Measurements from ENCODE around the gene C1orf94.

Gene C1orf94, protein sequence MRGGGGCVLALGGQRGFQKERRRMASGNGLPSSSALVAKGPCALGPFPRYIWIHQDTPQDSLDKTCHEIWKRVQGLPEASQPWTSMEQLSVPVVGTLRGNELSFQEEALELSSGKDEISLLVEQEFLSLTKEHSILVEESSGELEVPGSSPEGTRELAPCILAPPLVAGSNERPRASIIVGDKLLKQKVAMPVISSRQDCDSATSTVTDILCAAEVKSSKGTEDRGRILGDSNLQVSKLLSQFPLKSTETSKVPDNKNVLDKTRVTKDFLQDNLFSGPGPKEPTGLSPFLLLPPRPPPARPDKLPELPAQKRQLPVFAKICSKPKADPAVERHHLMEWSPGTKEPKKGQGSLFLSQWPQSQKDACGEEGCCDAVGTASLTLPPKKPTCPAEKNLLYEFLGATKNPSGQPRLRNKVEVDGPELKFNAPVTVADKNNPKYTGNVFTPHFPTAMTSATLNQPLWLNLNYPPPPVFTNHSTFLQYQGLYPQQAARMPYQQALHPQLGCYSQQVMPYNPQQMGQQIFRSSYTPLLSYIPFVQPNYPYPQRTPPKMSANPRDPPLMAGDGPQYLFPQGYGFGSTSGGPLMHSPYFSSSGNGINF

DNA sequence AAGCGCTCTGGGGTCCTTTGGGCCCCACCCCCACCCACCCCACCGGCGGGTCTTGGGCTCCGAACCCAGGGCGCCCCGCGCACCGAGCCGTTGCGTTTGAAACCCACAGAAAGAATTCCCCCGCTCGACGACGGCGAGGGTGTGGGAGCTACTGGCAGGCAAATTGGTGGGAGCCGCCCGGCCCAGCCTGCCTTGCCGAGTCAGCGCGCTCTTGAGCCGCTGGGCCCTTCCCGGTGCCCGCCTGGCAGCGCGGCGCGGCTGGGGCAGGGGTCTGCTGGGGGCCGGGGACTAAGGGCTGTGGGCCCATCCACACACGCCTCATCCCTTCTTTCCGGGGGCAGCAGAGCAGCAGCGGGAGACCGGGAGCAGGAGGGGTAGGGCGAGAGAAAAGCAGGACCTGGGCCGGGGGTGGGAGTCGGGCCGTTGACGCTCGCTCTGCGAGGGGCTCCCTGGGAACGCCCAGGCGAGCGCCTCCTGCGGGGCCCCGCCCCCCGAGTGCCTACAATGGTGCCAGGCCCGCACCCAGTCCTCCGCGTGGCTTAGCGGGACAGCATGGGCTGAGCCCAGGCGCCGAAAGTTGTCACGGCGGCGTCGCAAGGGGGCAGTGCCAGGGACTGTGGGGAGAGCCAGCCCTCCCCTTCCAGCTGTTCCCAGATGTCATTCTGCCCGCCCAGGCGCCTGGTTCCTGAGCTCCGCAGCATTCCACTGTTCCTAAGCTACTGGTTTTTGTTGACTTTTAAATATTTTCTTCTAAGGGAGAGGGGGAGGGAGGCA lies at the start of gene C1orf94:
Gene C1orf94, plus strand, starts transcription at position 78 of the 774 bp plus-strand sequence. CDS start 883 bp downstream, outside the sequence.
- no peak for DNase-seq (ENCODE audit: low read depth)

DNA sequence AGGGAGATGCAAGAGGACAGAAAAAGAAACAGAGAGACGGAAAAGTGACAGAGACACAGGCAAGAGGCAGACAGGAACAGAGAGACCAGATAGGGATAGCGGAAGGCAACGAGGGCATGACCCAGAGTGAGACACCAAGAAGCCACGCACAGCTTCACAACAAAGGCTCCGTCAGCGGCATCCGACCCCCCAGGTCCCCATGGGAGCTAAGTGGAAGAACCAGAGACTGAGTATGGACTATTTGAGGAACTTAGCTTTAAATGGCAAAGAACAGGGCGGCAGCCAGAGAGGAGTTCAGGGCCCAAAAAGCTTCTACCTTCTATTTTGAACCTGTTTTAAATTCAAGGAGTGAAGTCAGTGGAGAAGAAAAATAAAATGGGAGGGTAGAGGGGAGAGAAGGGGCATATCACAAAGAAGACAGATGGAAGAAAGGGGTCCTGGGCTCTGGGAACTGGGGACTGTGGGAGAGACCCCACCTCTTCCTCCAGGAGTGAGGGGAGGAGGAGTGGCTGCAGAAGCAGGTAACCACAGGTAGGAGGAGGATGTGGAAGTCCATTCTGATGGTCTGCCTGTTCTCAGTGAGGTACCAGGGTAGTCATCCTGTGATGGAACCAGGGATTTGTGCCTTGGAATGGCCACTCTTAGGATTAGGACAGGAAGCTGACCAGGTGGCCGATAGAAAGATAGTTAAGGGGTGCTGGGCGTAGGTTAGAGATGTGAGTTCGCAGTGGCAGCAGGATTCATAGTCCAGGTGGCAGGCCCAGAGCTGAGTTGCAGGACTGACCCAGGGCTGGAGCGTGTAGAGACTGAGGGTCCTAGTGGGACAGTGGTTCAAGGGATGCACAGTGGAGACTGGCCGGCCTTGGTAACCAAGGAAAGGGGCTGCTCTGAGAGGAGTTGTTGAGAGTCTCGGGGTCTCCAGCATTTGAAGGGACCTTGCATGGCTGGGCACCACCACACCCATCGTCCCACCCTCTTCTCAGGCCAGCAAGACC lies 49.4 kb upstream of the C1orf94 start:
- DNase-seq (ENCODE audit: low read depth) = no peak

DNA sequence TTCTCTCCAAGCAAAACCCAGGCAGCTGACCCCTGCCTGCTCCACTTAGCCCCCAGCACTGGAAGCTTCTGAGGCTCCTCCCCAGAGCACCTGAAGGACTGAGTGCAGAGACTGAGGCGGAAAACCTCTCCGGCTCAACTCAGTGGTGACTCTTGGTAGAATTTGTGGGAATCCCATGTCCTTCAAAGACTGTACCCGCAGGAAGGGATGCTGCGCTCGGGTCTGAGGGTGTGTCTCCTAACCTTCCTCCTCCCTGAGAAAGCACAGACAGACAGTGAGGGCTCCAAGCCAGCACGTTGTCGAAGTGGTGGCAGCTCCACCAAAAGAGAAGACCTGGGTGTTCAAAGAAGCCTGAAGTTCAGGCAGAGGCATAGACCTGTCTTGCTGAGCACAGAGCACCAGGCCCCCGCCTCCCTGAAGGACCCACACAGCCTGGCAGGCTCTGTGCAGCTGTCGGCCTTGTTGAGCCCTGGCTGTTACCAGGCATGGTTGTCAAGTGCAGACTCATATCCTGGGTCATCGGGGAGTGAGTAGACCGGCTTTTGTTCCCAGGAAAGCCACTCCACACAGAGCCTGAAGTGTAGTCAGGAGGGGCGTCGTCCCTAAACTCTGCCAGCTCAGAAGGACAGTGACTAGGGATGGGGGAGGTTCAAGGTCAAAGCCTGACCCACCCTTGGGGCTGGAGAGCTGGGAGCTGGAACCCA lies 48.4 kb upstream of the C1orf94 start:
- no peak for DNase-seq (ENCODE audit: low read depth)

DNA sequence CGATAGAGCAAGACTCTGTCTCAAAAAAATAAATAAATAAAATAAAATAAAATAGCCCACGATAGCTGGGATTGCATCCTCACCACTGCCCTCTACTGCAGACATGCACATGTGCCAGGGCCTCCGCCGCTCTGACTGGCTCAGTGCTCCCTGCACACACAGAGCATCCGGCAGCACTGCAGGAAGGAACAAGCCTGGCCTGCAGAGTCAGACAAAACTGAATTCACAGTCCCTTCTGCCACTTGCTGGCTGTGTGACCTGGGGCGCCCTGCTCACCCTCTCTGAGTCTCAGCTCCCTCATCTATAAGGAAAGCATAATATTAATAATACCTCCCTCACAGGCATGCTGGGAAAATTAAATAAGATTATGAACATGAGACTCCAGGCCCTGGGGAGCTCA lies 47.1 kb upstream of the C1orf94 start:
- DNase-seq (ENCODE audit: low read depth) = no peak

DNA sequence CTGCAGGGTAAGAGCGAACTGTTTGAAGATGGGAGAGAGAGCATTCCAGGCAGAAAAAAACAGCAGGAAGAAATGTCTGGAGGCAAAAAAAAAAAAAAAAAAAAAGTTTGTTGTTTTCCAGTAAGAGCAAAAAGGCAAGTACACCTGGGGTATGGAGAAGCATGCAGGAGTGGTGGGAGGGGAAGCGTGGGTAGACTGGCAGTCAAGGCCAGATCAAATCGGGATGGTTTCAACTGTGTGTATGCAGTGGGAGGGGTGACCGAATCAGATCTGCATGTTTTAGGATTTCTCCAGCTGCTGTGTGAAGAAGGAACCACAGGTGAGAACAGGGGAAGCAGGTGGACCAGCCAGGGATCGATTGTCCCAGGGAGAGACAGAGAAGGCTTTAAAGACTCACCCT lies 46.4 kb upstream of the C1orf94 start:
- DNase-seq (ENCODE audit: low read depth) = no peak

DNA sequence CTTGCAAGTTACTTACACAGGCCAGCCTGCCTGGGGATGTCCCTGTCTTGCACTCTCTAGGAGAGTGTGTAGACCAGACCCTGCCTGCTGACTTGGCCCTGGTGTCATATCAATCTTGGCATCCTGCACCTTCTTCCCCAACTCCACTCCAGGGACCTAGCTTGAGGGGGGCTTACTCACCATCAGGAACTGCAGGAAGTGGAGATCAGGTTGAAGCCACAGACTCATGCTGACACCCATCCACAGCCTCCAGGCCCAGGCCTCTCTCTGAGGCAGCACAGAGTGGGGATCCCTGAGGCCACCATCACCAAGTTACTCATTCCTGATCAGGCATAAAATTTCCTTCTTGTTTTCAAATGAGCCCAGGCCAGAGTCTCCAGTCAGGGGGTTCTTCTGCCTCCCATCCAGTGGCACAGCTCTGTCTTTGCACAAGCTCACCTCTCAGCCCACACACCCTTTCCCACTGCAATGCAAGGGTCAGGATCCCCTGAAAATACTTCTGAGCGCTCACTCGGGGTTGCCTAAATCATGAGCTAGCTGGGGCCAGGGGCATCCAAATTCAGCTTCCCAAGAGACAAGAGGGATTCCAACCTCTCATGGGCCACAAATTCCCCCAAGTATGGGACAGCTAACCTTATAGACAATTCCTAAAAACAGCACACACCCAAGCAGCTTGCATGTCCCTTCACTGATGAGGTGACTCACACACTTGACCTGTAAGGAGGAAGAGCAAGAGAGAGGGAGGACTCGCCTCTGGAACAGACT lies 45.1 kb upstream of the C1orf94 start:
- no peak for DNase-seq (ENCODE audit: low read depth)

DNA sequence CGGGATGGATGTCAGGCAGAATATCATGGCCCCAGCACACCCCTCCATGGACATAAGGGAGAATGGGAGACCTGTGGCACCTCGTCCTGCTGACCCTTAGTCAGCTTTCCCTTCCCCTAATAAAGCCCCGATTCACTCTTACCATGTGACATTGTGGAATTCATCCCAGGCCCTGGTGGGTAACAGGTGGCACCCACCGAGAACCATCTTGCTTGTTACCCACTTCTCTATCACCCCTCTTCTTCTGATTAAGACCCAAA lies 44.6 kb upstream of the C1orf94 start:
- DNase-seq (ENCODE audit: low read depth) = no peak

DNA sequence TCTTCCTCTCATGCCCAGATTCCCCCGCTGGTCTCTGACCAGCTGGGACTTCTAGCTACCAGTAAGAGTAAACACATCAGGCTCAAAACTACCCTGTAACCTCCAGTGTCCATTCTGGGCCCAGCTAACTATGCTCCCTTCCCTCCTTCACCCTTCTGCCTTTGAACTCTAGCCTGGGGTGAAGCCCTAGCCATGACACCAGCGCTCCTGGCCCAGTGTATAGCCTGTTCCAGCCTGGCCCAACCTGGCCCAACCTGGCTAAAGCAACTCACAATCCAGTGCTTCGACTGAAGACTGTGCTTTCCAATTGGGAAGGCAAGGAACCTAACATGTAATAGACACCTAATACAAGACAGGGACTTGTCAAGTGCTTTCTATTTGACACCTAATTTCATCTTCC lies 39.3 kb upstream of the C1orf94 start:
- no peak for DNase-seq (ENCODE audit: low read depth)

DNA sequence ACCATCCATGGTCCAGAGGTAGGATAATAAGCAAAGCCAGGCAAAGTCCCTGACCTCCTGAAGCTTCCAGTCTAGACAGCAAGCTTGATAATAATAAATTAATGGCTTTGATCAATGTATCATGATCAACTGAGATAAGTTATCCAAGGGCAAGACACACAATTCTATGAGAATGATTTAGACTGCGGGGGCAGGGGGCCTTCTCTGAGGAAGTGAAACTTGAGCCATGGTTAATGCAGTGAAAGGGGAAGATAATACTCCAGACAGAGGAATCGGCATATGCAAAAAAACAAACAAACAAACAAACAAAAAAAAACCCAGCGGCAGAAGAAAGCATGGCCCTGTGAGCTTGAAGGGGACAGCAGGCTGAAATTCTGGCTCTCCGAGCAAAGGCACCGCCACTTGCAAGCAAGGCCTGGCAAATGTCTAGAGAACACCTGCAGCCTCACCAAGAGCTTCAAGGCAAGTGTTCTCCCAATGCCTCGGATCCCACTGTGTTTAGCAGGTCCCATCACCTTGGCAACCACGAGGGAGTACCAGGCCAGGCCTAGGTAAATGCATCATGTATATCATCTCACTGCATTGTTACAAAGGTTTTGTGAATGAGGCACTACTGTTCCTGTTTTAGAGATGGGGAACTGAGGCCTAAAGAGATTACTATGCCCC lies 36.6 kb upstream of the C1orf94 start:
- no peak for DNase-seq (ENCODE audit: low read depth)

DNA sequence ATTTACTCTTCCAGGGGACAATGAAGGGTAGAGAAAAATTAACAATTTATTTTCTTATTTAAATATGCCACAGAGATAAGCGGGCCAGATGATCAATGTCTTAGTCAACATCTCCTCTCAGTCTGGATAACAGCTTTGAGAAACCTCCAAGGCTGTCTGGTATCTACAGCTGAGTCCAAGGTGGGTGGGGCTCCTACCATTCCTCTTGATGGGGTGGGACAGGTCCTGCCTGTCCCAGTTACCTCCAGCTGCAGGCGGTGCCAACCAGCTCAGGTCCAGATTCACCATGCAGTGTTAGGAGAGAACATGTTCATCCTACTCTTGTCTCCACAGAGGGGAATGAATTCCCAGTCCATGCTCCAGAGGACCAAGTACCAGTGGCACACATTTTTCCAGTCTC lies 32.7 kb upstream of the C1orf94 start:
- DNase-seq (ENCODE audit: low read depth) = no peak

DNA sequence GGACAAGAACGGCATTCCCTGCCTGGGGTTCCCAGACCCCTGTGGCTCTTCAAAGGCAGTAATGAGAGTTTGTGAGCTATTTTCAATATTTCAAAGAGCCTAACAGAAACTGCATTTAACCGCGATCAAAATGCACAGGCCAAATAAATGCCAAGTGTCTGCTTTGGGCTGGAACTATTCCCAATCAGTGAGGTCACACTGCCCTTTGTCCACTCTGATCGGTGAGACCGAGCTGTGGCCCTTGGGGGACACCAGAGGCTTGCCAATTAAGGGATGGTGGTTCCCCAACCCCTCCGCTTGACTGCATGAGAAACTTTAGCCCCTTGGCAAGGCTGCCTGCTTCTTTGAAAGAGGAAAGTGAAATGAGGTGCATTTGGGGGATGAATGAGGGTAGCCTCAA lies 31.9 kb upstream of the C1orf94 start:
- no peak for DNase-seq (ENCODE audit: low read depth)

DNA sequence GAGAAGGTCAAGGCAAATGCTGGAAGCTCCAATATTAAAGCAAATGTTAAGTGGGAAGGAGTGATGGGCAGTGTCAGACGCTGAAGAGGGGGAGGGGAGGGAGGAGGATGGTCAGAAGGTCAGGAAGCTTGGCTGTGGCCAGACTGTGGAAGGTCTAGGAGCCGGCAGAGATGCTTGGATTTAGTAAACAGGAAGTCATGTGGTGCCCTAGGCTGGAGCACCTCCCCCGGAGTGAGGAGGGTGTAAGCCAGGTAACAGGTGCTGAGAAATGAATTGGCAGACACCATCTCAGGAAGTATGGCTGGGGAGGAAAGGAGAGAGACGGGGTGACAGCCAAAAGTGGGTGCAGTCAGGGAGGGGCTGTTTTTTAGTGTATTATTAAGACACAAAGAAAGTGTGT lies 29.4 kb upstream of the C1orf94 start:
- no peak for DNase-seq (ENCODE audit: low read depth)

DNA sequence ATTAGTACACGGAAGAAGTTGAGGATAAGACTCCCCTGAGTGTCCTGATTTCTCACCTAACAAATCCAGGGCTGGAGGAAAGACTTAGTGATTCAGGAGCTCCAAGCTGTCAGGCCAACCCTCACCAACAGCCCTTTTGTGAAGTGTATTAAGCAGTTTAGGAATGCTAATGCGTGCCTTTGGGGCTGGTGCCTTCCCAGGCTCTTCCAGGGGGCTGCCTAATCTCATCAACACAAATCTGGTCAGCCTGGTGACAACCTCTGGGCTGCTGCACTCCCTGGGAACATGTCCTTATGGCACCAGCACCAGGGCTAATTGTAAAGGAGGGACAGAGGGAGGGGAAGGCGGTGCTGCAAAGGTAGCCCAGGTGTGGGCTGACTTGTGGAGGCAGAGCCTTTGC lies 27.2 kb upstream of the C1orf94 start:
- no peak for DNase-seq (ENCODE audit: low read depth)

DNA sequence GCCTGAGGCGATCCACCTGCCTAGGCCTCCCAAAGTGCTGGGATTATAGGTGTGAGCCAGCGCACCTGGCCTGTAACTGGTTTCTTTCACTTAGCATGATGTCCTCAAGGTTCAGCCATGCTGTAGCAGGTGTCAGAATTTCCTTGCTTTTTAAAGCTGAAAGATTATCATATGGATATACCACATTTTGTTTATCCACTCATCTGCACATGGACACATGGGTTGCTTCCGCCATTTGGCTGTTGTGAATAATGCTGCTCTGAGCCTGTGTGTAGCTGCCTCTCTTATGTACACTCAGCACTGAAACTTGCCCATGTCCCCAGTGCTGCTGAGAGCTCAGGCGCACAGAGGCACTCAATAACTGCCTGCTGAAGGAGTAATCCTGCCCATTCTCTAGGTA lies 23.5 kb upstream of the C1orf94 start:
- DNase-seq (ENCODE audit: low read depth) = no peak

DNA sequence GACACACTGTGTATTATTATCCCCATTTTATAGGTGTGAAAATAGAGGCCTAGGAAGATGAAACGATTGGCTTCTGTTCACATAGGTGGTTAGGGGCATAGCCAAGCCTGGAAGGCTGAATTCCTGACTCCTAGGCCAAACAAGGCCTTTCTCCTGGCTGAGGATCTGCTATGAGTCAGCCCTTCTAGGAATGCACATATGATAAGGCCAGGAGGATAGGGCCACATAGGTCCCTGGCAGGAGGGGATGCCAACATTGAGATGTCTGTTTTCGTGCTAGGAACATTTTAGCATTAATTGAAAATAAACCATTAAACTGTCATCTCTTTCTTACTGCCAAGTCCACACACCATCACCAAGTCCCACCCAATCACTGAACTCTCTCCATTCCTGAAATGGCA lies 20.8 kb upstream of the C1orf94 start:
- no peak for DNase-seq (ENCODE audit: low read depth)

DNA sequence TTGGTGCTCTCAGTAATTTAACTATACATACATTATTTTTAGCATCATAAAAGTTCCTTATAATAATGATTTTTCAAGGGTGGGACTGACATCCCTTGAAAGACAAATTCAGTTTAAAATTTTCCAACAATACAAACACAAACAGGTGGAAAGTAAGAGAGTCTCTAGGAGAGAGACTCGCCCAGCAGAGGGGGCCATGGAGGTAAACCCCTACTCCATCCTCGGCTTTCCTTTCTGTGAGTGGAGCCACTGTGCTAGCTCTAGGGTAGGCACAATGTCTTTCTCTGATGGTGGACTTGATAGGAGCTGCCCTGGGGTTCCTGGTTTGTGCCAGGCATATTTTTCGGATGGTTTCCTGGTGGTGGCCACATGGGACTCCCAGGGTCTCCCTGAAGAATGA lies 20.0 kb upstream of the C1orf94 start:
- DNase-seq (ENCODE audit: low read depth) = no peak

DNA sequence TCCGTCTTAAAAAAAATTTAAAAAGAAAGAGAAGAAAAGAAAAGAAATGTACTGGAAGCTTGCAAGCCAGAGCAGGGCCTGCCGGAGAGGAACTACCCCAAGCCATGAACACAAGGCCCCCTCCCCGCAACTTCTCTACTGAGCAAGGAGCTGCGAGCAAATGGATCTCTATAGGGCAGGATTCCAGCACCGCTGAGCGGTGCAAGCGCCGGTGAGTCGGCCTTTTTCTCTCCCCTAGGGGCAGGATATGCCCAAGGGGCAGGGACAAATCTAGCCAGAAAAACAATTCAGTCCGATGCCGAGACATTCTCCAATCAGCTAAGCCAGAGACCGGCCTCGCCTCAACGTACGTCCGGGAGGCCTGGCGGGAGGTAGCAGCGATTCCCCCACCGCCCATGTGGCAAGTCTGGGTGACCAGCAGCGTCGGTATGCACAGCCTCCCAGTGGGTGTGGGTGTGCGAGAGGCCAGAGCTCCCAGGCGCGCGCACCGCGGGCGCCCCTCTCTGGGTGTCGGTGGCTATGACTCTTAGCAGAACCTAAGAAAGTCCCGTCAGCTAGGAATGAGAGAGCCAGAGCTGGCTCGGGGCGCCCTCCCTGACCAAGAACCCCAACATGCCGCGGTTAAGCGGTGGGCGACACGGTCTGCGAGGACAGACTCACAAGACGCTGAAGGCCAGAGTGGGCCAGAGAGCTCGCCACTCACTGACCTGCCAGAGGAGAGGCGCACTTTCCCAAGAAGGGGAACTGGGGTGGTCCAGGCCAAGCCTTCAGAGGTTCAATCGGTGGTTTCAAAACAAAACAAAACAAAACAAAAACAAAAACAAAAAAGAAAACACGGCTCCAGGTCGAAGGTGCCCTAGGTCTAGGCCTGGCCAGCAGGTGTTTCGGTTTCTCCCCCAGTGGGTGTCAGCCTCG lies 13.6 kb upstream of the C1orf94 start:
- peak; percentile 40 for DNase-seq (ENCODE audit: low read depth)

DNA sequence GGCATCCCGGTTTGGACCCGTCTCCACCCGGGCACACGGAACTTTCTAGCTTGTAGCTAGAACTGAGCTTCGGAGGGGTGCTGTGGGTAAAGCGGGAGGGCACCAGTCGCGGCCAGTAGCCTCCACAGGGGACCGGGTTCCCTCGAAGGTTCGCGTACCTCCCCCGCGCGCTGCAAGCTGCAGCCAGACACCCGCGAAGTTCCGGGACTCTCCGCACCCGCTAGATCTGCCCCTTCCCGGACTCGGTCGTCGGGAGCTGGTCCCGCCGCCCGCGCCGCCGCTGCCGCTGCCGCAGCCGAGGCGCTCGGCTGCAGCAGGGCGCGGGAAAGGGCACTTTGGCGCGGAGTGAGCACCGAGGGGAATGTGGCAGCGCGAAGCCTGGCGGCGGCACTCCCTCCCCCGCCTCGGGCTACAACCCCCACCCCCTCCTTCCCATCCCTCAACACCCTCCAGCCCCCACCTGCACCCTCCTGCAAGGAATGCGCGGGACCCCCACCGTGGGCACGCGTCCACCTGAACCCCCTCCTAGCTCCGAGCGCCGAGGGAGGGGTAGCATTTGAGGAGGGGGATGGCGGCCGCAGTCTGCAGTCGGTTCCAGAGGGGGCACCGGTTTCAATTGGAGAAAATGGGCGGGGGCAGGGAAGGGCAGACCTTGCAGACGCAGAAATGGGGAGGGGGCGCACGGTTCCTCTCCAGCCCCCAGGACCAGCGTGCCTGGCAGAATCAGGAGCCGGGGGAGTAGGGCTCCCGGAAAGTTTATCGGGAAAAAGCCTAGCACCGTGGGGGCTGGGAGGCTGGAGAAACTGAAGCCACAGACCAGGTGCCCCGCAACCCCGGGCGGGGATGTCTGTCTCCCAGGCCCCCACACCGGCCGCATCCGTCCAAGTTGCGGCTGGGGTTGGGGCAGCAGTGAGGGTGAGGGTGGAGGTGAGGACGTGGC lies 12.6 kb upstream of the C1orf94 start:
- no peak for DNase-seq (ENCODE audit: low read depth)
